Skeletal muscle tissue (tissue), 4 donors: ENCODE measurements around the gene SLC13A1. TPM values are rescaled to one million over a fixed set of nuclear protein-coding genes. Genes with fewer than 3 reads are reported as not detected.

Experiments
- H3K27ac ChIP-seq: one replicate; pipeline ENCODE4 v1.7.0; 2013; ENCODE audit warnings: mild to moderate bottlenecking, low read depth, low read length, inconsistent platforms
- H3K27me3 ChIP-seq, 3 donors: one replicate each; pipeline ENCODE4 v1.7.0; 2013; ENCODE audit warnings: low read length in 3 of 3; ENCODE audit not compliant: control insufficient read depth in 3 of 3, insufficient read depth in 3 of 3
- H3K36me3 ChIP-seq, 3 donors: one replicate each; pipeline ENCODE4 v1.7.0; 2013; ENCODE audit warnings: low read length in 3 of 3; ENCODE audit not compliant: control insufficient read depth in 3 of 3, insufficient read depth in 3 of 3
- H3K4me1 ChIP-seq, 3 donors: one replicate each; pipeline ENCODE4 v1.7.0; 2013; ENCODE audit warnings: low read length in 3 of 3, mild to moderate bottlenecking in 3 of 3; ENCODE audit not compliant: control insufficient read depth in 3 of 3, insufficient read depth in 3 of 3
- H3K4me3 ChIP-seq, 3 donors: one replicate each; pipeline ENCODE4 v1.7.0; 2013; ENCODE audit warnings: low read length in 3 of 3
- H3K9ac ChIP-seq, 3 donors: one replicate each; pipeline ENCODE4 v1.7.0; 2013; ENCODE audit warnings: low read length in 3 of 3, mild to moderate bottlenecking in 3 of 3, moderate library complexity in 2 of 3, low read depth in 1 of 3
- H3K9me3 ChIP-seq, 3 donors: one replicate each; pipeline ENCODE4 v1.7.0; 2013; ENCODE audit warnings: low read length in 3 of 3; ENCODE audit not compliant: control insufficient read depth in 3 of 3
- total RNA-seq: library from RNA; depleted of rRNA; stranded (reverse); fragments of >200 nt; gene quantifications from one replicate; pipeline ENCODE4 v1.2.3, GENCODE V29; 2014
- donor health status: Osteomylitis.

SLC13A1 gene
- total RNA-seq, 1 donor from 2014 or later = not detected

DNA sequence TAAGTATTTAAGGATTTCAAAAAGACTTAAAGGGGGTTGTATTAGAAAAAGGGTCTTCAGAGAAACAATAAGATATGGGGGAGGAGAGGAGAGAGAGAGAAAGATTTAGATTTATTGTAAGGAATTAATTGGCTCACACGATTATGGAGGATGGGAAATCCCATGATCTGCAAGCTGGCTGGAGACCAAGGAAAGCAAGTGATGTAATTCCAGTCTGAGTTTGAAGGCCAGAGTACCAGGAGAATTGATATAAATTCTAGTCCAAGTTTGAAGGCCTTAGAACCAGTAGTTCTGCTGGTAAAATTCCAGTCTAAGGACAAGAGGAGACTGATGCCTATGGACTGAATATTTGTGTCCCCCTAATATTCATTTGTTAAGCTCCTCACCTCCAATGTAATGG, 20.6 kb upstream of the SLC13A1 start:
- no peak overlapping the region for H3K9ac ChIP-seq

DNA sequence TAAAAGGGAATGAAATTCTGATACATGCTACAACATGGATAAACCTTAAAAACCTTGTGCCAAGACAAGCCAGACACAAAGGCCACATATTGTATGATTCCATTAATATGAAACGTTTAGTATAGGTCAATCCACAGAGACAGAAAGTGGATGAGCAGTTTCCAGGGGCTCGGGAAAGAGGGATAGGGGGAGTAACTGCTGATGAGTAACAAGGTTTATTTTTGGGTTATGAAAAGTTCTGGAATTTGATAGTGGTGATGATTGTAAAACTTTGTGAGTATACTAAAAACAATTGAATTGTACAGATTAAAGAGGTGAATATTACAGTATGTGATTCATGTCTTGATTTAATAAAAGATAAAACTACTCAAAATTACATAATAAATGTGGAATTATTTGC, 19.1 kb upstream of the SLC13A1 start:
- H3K4me3 ChIP-seq = no peak overlapping the region
- no peaks in the 10 kb centered on the region for H3K27me3 ChIP-seq
- H3K9ac ChIP-seq = no peak overlapping the region
- H3K27ac ChIP-seq = no peak overlapping the region
- no peaks in the 10 kb centered on the region for H3K36me3 ChIP-seq
- peaks cover 0 to 7% (median 0%) of the 10 kb centered on the region in 3 donors for H3K9me3 ChIP-seq
- H3K4me1 ChIP-seq = no peaks in the 10 kb centered on the region

More for the DNA sequence above, 20.6 kb upstream of the SLC13A1 start:
- H3K36me3 ChIP-seq = no peaks in the 10 kb centered on the region
- H3K27me3 ChIP-seq = no peaks in the 10 kb centered on the region
- H3K9me3 ChIP-seq = peaks cover 0 to 2% (median 0%) of the 10 kb centered on the region in 3 donors
- no peak overlapping the region for H3K4me3 ChIP-seq
- no peaks in the 10 kb centered on the region for H3K4me1 ChIP-seq
- no peak overlapping the region for H3K27ac ChIP-seq

- H3K4me3 ChIP-seq = no peak overlapping the region
- H3K27ac ChIP-seq = no peak overlapping the region
- H3K9ac ChIP-seq = no peak overlapping the region
These were observed 17.1 kb upstream of the SLC13A1 start for GRCh38 chr7:123216825-123217224.

GRCh38 chr7:123215350-123215749, 15.6 kb upstream of the SLC13A1 start:
- Histone ChIP-seq H3K27me3 (no peaks in the 10 kb centered on the region), H3K27ac (no peak overlapping the region), H3K4me1 (no peaks in the 10 kb centered on the region), H3K4me3 (no peak overlapping the region), H3K9ac (no peak overlapping the region), H3K9me3 (peaks cover 0 to 7% (median 0%) of the 10 kb centered on the region in 3 donors), H3K36me3 (no peaks in the 10 kb centered on the region)

More at GRCh38 chr7:123216825-123217224, 17.1 kb upstream of the SLC13A1 start:
- no peaks in the 10 kb centered on the region for H3K36me3 ChIP-seq
- H3K4me1 ChIP-seq = no peaks in the 10 kb centered on the region
- H3K27me3 ChIP-seq = no peaks in the 10 kb centered on the region
- H3K9me3 ChIP-seq = peaks cover 0 to 7% (median 0%) of the 10 kb centered on the region in 3 donors

- H3K27ac ChIP-seq = no peak overlapping the region
- H3K9ac ChIP-seq = no peak overlapping the region
- no peaks in the 10 kb centered on the region for H3K27me3 ChIP-seq
- no peaks in the 10 kb centered on the region for H3K4me1 ChIP-seq
- peaks cover 0 to 7% (median 0%) of the 10 kb centered on the region in 3 donors for H3K9me3 ChIP-seq
- no peak overlapping the region for H3K4me3 ChIP-seq
- H3K36me3 ChIP-seq = no peaks in the 10 kb centered on the region
These were observed 11.8 kb upstream of the SLC13A1 start for GRCh38 chr7:123211545-123211944.

- Histone ChIP-seq H3K27me3 (no peaks in the 10 kb centered on the region), H3K9me3 (peaks cover 0 to 6% (median 0%) of the 10 kb centered on the region in 3 donors), H3K9ac (no peak overlapping the region), H3K4me1 (no peaks in the 10 kb centered on the region), H3K27ac (no peak overlapping the region), H3K36me3 (no peaks in the 10 kb centered on the region), H3K4me3 (no peak overlapping the region)
These were observed 11.2 kb upstream of the SLC13A1 start for GRCh38 chr7:123210986-123211385.

DNA sequence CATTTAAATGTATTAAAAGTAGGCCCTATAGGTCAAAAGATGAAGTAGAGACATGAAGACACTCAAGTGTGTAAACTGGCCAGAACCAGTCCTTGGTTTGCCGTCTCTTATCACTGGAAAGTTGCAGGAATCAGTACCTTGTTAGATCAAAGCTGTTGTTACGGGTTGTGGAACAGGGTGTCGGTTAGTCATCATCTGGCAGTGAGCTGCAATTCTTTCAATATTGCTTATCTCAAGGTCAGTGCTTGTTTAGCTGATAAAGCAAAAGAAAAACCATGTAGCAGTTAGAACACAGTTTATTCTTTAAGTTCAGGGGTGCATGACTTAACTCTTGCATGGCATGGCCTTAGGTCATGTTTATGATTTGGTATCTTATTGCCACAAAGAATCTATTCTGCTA, 10.0 kb upstream of the SLC13A1 start:
- Histone ChIP-seq H3K36me3 (no peaks in the 10 kb centered on the region), H3K9me3 (peaks cover 0 to under 1% (median 0%) of the 10 kb centered on the region in 3 donors), H3K4me3 (no peak overlapping the region), H3K27ac (no peak overlapping the region), H3K4me1 (no peaks in the 10 kb centered on the region), H3K27me3 (no peaks in the 10 kb centered on the region), H3K9ac (no peak overlapping the region)

- H3K36me3 ChIP-seq = no peaks in the 10 kb centered on the region
- no peak overlapping the region for H3K9ac ChIP-seq
- H3K27ac ChIP-seq = no peak overlapping the region
- H3K4me1 ChIP-seq = no peaks in the 10 kb centered on the region
- H3K9me3 ChIP-seq = no peaks in the 10 kb centered on the region
- H3K27me3 ChIP-seq = no peaks in the 10 kb centered on the region
- H3K4me3 ChIP-seq = no peak overlapping the region
These were observed 9.0 kb upstream of the SLC13A1 start for GRCh38 chr7:123208793-123209192.

DNA sequence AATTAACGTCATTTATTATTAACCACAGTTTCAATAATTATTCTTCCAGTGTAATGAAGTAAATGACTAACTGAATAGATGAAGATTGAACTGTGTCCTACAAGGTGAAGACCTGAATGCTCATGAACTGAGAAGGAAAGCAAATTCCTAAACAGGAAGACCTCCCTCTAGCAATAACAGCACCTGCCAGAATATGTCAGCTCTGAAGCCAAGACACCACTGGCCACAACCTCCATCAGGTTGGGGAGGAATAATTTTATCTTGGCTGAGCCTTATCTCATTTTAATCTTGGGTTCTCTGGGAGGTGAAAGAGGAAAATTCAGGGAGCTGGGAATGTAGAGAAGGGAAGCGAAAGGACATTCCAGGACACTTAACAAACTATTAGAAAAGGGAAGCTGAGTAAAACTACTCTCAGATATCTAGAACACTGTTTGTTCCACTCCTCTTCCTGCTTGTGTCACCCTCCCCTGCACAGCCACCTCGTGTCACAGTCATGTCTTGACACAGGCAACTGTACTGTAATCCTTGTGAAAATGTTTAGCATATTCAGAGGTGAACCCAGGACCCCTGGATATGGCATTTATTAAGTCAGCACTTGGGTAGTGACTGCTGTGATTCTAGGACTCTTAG, 4.6 kb upstream of the SLC13A1 start:
- H3K27ac ChIP-seq = no peak overlapping the region

GRCh38 chr7:123201901-123202300, 2.1 kb upstream of the SLC13A1 start:
- H3K36me3 ChIP-seq = no peaks in the 10 kb centered on the region
- no peak overlapping the region for H3K9ac ChIP-seq
- no peaks in the 10 kb centered on the region for H3K27me3 ChIP-seq

More for the DNA sequence above, 4.6 kb upstream of the SLC13A1 start:
- Histone ChIP-seq H3K4me1 (no peaks in the 10 kb centered on the region), H3K27me3 (no peaks in the 10 kb centered on the region), H3K9ac (no peak overlapping the region), H3K9me3 (no peaks in the 10 kb centered on the region), H3K36me3 (no peaks in the 10 kb centered on the region), H3K4me3 (no peak overlapping the region)

More at GRCh38 chr7:123201901-123202300, 2.1 kb upstream of the SLC13A1 start:
- Histone ChIP-seq H3K4me1 (no peaks in the 10 kb centered on the region), H3K4me3 (no peak overlapping the region), H3K9me3 (no peaks in the 10 kb centered on the region), H3K27ac (no peak overlapping the region)
